ENCODE results near the gene FOXS1.

DNA sequence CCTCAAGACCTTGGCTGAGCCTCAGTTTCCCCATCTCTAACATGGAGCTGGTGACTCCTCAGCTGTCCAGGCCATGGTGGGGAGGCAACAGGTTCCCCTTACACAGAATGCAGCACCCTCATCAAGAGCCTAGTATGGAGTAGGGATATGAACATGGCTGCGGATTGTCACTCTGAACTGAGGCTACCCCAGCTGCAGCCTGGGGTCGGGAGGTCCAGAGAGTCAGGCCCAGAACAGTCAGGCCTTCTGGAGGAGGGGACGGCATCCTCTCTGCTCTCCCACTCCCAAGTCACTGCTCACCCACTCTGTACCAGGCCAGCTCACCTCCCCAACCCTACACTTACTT is 1.4 kb upstream of the FOXS1 start:
- TF ChIP-seq CTCF (IDR thresholded peaks at IDR 0.05) (no peak), POLR2A (IDR thresholded peaks at IDR 0.05) (no peak)

Data from heart left ventricle (tissue), 13 donors.